ENCODE results near the gene EPO. TPM values are rescaled to one million over a fixed set of nuclear protein-coding genes. Genes with fewer than 3 reads are reported as not detected.

Gene EPO
- not detected in 2 replicates for total RNA-seq

DNA sequence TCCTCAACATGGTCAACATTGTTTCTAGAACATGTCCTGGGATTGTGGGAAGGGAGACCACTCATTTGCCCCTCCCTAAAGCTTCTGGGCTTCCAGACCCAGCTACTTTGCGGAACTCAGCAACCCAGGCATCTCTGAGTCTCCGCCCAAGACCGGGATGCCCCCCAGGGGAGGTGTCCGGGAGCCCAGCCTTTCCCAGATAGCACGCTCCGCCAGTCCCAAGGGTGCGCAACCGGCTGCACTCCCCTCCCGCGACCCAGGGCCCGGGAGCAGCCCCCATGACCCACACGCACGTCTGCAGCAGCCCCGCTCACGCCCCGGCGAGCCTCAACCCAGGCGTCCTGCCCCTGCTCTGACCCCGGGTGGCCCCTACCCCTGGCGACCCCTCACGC lies at the start of gene EPO:
Gene EPO (plus strand): TSS at position 190 of the 392 bp plus-strand sequence. CDS start 513 bp downstream, outside the sequence.

DNA sequence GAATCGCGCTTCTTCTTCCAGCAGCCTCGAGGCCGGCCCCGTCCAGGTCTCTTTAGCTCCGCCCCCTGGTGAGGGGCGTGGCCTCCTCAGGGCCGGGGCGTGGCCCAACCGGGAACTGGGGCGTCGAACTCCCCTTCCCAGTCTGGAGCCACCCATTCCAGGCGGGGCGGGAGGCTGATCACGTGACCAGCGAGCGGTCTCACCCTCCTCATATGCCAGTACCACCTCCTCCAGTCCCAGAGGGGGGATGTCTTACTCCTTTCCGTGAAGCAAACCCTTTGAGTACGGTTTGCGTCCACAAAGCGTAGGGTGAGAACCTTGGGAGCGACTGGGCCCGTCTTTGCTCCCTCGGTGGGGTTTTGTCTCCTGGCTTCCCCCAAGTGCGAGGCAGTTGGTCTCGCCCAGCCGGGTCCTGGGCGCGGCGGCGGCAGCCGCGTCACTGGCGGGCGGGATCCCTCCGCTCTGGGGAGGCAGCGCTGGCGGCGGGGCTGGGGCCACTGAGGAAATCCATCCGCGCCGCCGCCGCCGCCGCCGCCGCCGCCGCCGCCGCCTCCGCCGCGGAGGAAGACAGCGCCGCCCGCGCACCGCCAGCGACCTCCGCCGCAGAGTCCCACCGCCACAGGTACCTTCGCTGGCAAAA lies 46.8 kb upstream of the EPO start, which contains the start of gene GNB2:
Gene GNB2 (plus strand): TSS at position 439 of the 640 bp plus-strand sequence. CDS start 2,526 bp downstream, outside the sequence.

DNA sequence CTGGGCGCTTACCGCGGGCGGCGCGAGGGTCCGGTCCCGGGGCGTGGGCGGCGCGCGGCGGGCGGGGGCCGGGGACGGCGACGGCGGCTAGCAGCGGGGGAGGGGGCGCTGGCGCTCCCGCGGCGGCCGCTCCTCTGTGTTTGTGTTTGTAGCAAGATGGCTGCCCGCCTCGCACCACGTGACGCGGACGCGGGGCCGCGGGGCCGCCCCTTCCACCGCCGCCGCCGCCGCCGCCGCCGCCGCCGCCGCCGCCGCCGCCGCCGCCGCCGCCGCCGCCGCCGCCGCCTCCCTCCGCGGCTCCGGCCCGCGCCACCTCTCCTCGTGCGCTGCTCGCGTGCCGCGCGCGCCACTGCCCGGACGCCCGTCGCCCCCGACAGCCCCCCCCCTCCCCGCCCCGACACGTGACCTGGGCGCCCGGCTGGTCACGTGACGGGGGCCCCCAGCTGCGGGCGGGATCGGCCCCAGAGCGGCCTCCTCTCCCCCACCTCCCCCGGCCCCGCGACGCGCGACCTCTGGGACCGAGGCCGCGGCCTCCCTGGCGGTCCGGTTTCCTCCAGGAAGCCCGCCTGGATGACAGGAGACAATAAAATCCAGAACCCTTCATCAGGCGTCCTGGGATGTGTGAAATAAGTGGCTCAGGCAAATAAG lies 26.0 kb upstream of the EPO start, which contains the start of gene GIGYF1:
Gene GIGYF1 (minus strand): TSS at position 153 of the 648 bp plus-strand sequence. CDS start 6,012 bp downstream, outside the sequence.

DNA sequence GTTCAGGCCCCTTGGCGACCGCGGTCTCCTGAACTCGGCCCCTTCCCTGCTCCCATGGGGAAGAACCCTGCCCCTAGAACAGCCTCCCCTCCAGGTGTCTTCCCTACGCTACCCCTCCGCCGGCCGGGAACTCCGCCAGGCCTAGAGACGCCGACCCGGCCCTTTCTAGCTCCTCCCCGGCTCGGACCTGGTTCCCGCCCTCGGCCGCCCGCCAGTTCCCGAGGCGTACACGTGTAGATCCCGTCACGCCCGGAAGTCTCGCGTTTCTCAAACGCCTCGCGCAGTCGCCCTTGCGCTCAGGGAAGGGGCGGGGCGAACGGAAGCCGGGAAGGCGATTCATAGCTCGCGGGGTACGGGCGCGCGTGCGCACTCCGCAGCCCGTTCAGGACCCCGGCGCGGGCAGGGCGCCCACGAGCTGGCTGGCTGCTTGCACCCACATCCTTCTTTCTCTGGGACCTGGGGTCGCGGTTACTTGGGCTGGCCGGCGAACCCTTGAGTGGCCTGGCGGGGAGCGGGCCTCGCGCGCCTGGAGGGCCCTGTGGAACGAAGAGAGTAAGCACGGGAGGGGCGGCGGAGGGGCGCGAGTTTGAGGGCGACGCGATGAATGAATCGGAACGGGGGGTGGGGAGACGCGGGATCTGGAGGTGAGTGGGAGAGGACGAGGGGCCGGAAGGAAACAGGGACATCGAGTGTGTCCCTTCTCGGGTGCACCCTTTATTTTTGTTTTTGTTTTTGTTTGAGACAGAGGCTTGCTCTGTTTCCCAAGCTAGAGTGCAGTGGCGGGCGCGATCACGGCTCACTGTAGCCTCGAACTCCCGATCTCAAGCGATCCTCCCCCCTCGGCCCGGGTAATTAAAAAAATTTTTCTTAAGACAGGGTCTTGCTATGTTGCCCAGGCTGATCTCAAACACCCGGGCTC lies 14.3 kb upstream of the EPO start, which contains the start of gene POP7:
Gene POP7 (plus strand): TSS at position 369 of the 919 bp plus-strand sequence. CDS start 710 bp downstream, outside the sequence.

Other genes starting within 250 kb of the EPO start
- 20.8 and 21.9 TPM in 2 replicates for gene TSC22D4, start 241.3 kb upstream of the EPO start, total RNA-seq
- gene NYAP1, start 236.5 kb upstream of the EPO start, total RNA-seq = 1.1 and 1.8 TPM in 2 replicates
- gene AGFG2, start 181.3 kb upstream of the EPO start, total RNA-seq = 7.2 and 9.4 TPM in 2 replicates
- gene SAP25, start 146.6 kb upstream of the EPO start, total RNA-seq = not detected in 2 replicates
- gene LRCH4, start 134.3 kb upstream of the EPO start, total RNA-seq = 8.0 TPM in 2 replicates
- gene FBXO24, start 134.1 kb upstream of the EPO start, total RNA-seq = 0.13 and 0.43 TPM in 2 replicates
- gene PCOLCE, start 118.1 kb upstream of the EPO start, total RNA-seq = 129 and 159 TPM in 2 replicates
- 7.4 and 8.4 TPM in 2 replicates for gene MOSPD3, start 107.9 kb upstream of the EPO start, total RNA-seq
- gene TFR2, start 78.9 kb upstream of the EPO start, total RNA-seq = 0.65 TPM in 2 replicates
- 0.11 TPM in 1 of 2 replicates, not detected in the other for gene ACTL6B, start 64.0 kb upstream of the EPO start, total RNA-seq
- gene GNB2, start 46.7 kb upstream of the EPO start, total RNA-seq = 63.1 and 82.8 TPM in 2 replicates
- 21.8 and 24.3 TPM in 2 replicates for gene GIGYF1, start 26.2 kb upstream of the EPO start, total RNA-seq
- 23.5 and 24.2 TPM in 2 replicates for gene POP7, start 14.3 kb upstream of the EPO start, total RNA-seq
- gene ZAN, start 13.1 kb downstream of the EPO start, total RNA-seq = not detected in 2 replicates
- 32.1 and 34.0 TPM in 2 replicates for gene EPHB4, start 107.1 kb downstream of the EPO start, total RNA-seq
- gene SLC12A9, start 132.2 kb downstream of the EPO start, total RNA-seq = 12.6 and 16.3 TPM in 2 replicates
- 131 and 135 TPM in 2 replicates for gene TRIP6, start 146.9 kb downstream of the EPO start, total RNA-seq
- gene SRRT, start 154.6 kb downstream of the EPO start, total RNA-seq = 30.6 and 36.6 TPM in 2 replicates
- 2.2 and 2.7 TPM in 2 replicates for gene UFSP1, start 169.2 kb downstream of the EPO start, total RNA-seq
- not detected in 2 replicates for gene ACHE, start 175.4 kb downstream of the EPO start, total RNA-seq
- not detected in 2 replicates for gene MUC3A, start 229.1 kb downstream of the EPO start, total RNA-seq
- gene MUC12, start 249.1 kb downstream of the EPO start, total RNA-seq = not detected in 2 replicates